Stimulated activated naive CD4-positive, alpha-beta T cell (primary cell): Measurements from ENCODE around the gene IFT27.

Experiments used
- DNase-seq, 6 experiments: peaks; one replicate each; lab custom pipeline; 2025; lab: John Stamatoyannopoulos, UW

IFT27 gene

GRCh38 chr22:36775964-36776669, at the start of gene IFT27:
IFT27 (minus strand) TSS chr22:36776119; CDS start chr22:36775707, 412 bp downstream.
- peak; percentile 95 to 99 (median 97) for DNase-seq

- no peak for DNase-seq
Observed at GRCh38 chr22:36824655-36825054, 48.7 kb upstream of the IFT27 start.

- DNase-seq, result no peak
Observed at GRCh38 chr22:36823186-36823839, 47.4 kb upstream of the IFT27 start.

GRCh38 chr22:36822581-36822980, 46.7 kb upstream of the IFT27 start:
- DNase-seq, result no peak

- no peak for DNase-seq
Observed at GRCh38 chr22:36819112-36819511, 43.2 kb upstream of the IFT27 start.

- DNase-seq, result no peak
Observed at GRCh38 chr22:36818010-36818642, 42.2 kb upstream of the IFT27 start.

- DNase-seq, result no peak
Observed at GRCh38 chr22:36817525-36817848, 41.6 kb upstream of the IFT27 start.

GRCh38 chr22:36816636-36817524, 41.0 kb upstream of the IFT27 start, which contains the start of gene PVALB:
PVALB (minus strand) TSS chr22:36817035; CDS start chr22:36817005, 30 bp downstream.
- DNase-seq, result no peak

- DNase-seq, result no peak
Observed at GRCh38 chr22:36816339-36816635, 40.4 kb upstream of the IFT27 start.

GRCh38 chr22:36815558-36816338, 39.8 kb upstream of the IFT27 start:
- DNase-seq, result no peak

- no peak for DNase-seq
Observed at GRCh38 chr22:36814801-36815200, 38.9 kb upstream of the IFT27 start.

- DNase-seq, result no peak
Observed at GRCh38 chr22:36811094-36811800, 35.3 kb upstream of the IFT27 start.

- DNase-seq, result no peak
Observed at GRCh38 chr22:36809351-36809750, 33.4 kb upstream of the IFT27 start.

GRCh38 chr22:36808721-36809344, 32.9 kb upstream of the IFT27 start:
- DNase-seq, result peak in 2 of 6 experiments; percentile 13 to 22

GRCh38 chr22:36807627-36808026, 31.7 kb upstream of the IFT27 start:
- no peak for DNase-seq

GRCh38 chr22:36806835-36807234, 30.9 kb upstream of the IFT27 start:
- no peak for DNase-seq

- DNase-seq, result no peak
Observed at GRCh38 chr22:36803358-36803757, 27.4 kb upstream of the IFT27 start.

- DNase-seq, result no peak
Observed at GRCh38 chr22:36798674-36799066, 22.8 kb upstream of the IFT27 start.

GRCh38 chr22:36797911-36798673, 22.2 kb upstream of the IFT27 start:
- DNase-seq, result no peak

GRCh38 chr22:36797374-36797773, 21.5 kb upstream of the IFT27 start:
- DNase-seq, result no peak
